HFFc6 (cell line): Measurements from ENCODE around the gene CDK2AP2. TPM values are rescaled to one million over a fixed set of nuclear protein-coding genes. Genes with fewer than 3 reads are reported as not detected.
A peak's percentile ranks its signal among the peaks of the same experiment; 100 is the strongest.

Source experiments
- DNase-seq: peaks from one replicate; pipeline ENCODE4 v3.0.0-alpha.2; 2018
- H3K27ac Mint-ChIP-seq: 2 replicates; pipeline ENCODE4 v1.8.0; 2020; ENCODE audit warnings: mild to moderate bottlenecking, mixed read lengths
- H3K27me3 Mint-ChIP-seq: 2 replicates; pipeline ENCODE4 v1.8.0; 2021; ENCODE audit warnings: mild to moderate bottlenecking, moderate library complexity, mixed read lengths; ENCODE audit not compliant: insufficient read depth
- H3K36me3 Mint-ChIP-seq: 2 replicates; pipeline ENCODE4 v1.8.0; 2021; ENCODE audit warnings: low read depth, mixed read lengths
- H3K4me1 Mint-ChIP-seq: 2 replicates; pipeline ENCODE4 v1.8.0; 2020; ENCODE audit warnings: low read depth, mixed read lengths
- H3K4me3 Mint-ChIP-seq: 2 replicates; pipeline ENCODE4 v1.8.0; 2020; ENCODE audit warnings: mild to moderate bottlenecking, moderate library complexity, mixed read lengths
- H3K9me3 Mint-ChIP-seq: 2 replicates; pipeline ENCODE4 v1.8.0; 2020; ENCODE audit warnings: mild to moderate bottlenecking, mixed read lengths
- total RNA-seq, 6 experiments: library from RNA; stranded (reverse); fragmentation: NEBNext Ultra II Directional; extraction: Animal tissue kit (Norgen Biotek cat#: 25700); gene quantifications; 2 replicates in 1 of 6; 3 replicates in 5 of 6; pipeline ENCODE4 v1.2.3, GENCODE V29; 2021
- TF ChIP-seq, protein P1 (sequence below): fragments of 200-600 bp; sonication (generic); IDR thresholded peaks from 2 replicates; pipeline ENCODE4 v1.5.0; 2021; ENCODE audit warnings: antibody characterized with exemption, mild to moderate bottlenecking

CDK2AP2 gene
- total RNA-seq, 6 experiments from 2014 or later, result 29.3 to 36.0 (median 31.5) TPM

GRCh38 chr11:67541198-67541597 is 33.2 kb upstream of the CDK2AP2 start:
- DNase-seq, result no peak
- TF ChIP-seq, protein P1, sequence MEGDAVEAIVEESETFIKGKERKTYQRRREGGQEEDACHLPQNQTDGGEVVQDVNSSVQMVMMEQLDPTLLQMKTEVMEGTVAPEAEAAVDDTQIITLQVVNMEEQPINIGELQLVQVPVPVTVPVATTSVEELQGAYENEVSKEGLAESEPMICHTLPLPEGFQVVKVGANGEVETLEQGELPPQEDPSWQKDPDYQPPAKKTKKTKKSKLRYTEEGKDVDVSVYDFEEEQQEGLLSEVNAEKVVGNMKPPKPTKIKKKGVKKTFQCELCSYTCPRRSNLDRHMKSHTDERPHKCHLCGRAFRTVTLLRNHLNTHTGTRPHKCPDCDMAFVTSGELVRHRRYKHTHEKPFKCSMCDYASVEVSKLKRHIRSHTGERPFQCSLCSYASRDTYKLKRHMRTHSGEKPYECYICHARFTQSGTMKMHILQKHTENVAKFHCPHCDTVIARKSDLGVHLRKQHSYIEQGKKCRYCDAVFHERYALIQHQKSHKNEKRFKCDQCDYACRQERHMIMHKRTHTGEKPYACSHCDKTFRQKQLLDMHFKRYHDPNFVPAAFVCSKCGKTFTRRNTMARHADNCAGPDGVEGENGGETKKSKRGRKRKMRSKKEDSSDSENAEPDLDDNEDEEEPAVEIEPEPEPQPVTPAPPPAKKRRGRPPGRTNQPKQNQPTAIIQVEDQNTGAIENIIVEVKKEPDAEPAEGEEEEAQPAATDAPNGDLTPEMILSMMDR, result peak; percentile 23; the same call in 1 of the 2 replicates
- peaks cover 21% of the 10 kb centered on the region for H3K27me3 Mint-ChIP-seq
- H3K9me3 Mint-ChIP-seq, result no peaks in the 10 kb centered on the region
- peaks cover 8% of the 10 kb centered on the region; the same call in 1 of the 2 replicates for H3K4me1 Mint-ChIP-seq
- no peak overlapping the region for H3K27ac Mint-ChIP-seq
- no peaks in the 10 kb centered on the region for H3K36me3 Mint-ChIP-seq
- no peak overlapping the region for H3K4me3 Mint-ChIP-seq

DNA sequence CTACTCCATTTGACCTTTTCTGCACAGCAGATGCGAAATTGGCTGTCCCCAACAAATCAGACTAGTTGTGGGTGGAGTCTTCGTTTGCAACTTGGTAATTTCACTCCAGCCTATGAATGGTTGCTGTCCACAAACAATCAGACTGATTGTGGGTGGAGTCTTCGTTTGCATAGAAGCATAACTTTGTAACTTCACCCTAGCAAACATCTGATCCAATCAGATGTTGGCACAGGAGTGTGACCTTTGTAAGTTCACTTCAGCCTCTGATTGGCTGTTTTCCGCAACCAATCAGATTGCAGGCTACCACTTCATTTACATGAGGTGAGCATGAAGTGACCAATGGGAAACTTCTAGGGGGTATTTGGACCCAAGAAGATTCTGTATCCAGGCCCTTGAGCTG is 31.6 kb upstream of the CDK2AP2 start:
- Mint-ChIP-seq H3K36me3 (no peaks in the 10 kb centered on the region), H3K27me3 (peaks cover 10% of the 10 kb centered on the region), H3K9me3 (peaks cover 10% of the 10 kb centered on the region), H3K4me3 (no peak overlapping the region), H3K4me1 (peaks cover 8% of the 10 kb centered on the region; the same call in 1 of the 2 replicates), H3K27ac (no peak overlapping the region)
- TF ChIP-seq, protein P1, result no peak
- DNase-seq, result no peak

DNA sequence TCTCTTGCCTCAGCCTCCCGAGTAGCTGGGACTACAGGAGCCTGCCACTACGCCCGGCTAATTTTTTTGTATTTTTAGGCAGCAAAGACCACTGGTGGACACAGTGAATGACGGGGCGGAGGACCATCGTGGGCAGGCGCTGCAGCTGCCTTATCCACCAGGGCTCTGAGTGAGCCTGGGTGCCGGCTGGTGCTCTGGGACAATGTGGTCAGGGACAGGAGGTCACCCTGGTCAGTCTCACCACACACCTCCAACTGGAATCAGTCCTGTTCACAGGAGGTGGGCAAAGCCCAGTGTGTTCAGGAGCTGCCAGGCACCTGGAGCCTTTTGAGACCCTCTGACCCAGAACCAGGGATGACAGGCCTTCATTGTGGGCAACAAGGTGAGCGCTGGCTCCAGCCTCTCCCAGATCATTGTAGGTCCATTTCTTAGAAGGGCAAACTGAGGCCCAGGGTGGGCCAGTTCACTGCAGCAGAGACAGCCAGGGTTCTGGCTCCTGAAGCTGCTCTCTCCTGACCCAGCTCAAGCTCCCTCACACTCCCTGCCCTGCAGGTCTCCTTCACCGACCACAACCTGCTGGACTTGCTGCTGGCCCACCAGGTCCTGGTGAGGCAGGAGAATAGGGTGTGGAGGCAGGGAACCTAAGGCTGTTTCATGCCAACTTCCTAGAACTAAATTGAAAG is 31.0 kb upstream of the CDK2AP2 start:
- DNase-seq, result no peak
- Mint-ChIP-seq H3K9me3 (peaks cover 16% of the 10 kb centered on the region), H3K4me1 (peaks cover 8% of the 10 kb centered on the region; the same call in 1 of the 2 replicates), H3K36me3 (peaks cover 2% of the 10 kb centered on the region; the same call in 1 of the 2 replicates), H3K27ac (no peak overlapping the region), H3K4me3 (no peak overlapping the region), H3K27me3 (peaks cover 10% of the 10 kb centered on the region)
- TF ChIP-seq, protein P1, result no peak

GRCh38 chr11:67538306-67538705 is 30.3 kb upstream of the CDK2AP2 start:
- peaks cover 23% of the 10 kb centered on the region for H3K9me3 Mint-ChIP-seq
- peaks cover 8% of the 10 kb centered on the region; the same call in 1 of the 2 replicates for H3K4me1 Mint-ChIP-seq
- DNase-seq, result peak; percentile 29
- H3K27ac Mint-ChIP-seq, result no peak overlapping the region
- peaks cover 5% of the 10 kb centered on the region for H3K27me3 Mint-ChIP-seq
- TF ChIP-seq, protein P1, result no peak
- H3K4me3 Mint-ChIP-seq, result no peak overlapping the region
- H3K36me3 Mint-ChIP-seq, result peaks cover 7% of the 10 kb centered on the region; the same call in 1 of the 2 replicates

- H3K27me3 Mint-ChIP-seq, result peaks cover 4% of the 10 kb centered on the region
- TF ChIP-seq, protein P1, result no peak
- no peak overlapping the region for H3K27ac Mint-ChIP-seq
- peaks cover 12% of the 10 kb centered on the region for H3K36me3 Mint-ChIP-seq
- H3K9me3 Mint-ChIP-seq, result peaks cover 29% of the 10 kb centered on the region
- peaks cover 8% of the 10 kb centered on the region; the same call in 1 of the 2 replicates for H3K4me1 Mint-ChIP-seq
- no peak for DNase-seq
- H3K4me3 Mint-ChIP-seq, result no peak overlapping the region
Measured at GRCh38 chr11:67535561-67535960, 27.6 kb upstream of the CDK2AP2 start.
